ENCODE results near the gene KCNK17.

The KCNK17 gene, protein sequence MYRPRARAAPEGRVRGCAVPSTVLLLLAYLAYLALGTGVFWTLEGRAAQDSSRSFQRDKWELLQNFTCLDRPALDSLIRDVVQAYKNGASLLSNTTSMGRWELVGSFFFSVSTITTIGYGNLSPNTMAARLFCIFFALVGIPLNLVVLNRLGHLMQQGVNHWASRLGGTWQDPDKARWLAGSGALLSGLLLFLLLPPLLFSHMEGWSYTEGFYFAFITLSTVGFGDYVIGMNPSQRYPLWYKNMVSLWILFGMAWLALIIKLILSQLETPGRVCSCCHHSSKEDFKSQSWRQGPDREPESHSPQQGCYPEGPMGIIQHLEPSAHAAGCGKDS

DNA sequence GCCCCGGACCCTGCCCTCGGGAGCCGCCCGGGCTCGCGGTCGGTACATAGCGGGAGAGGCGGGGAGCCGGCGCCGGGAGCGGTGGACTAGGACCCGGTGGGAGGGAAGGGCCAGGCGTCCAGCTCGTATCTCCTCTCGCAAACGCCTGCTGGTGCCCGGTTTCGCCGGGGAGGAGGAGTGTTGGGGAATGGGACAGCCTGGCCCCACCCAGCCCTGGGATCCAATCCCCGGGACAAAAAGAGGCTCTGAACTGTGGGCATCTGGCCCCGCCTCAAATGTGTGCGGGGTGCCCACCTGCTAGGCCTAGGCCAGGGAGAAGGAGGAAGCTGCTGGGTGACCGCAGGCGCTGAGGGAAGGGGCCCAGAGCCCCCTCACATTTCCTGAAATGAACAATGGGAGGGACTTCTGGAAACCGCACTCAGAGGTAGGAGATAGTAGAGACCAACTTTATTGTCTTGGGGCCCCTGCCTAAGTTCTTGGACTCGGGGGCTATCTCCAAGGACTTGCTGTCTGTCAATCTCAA is at the start of gene KCNK17:
KCNK17 (minus strand) TSS at position 147 of the 523 bp plus-strand sequence; CDS start at position 48, 99 bp downstream.
- no peak for DNase-seq

DNA sequence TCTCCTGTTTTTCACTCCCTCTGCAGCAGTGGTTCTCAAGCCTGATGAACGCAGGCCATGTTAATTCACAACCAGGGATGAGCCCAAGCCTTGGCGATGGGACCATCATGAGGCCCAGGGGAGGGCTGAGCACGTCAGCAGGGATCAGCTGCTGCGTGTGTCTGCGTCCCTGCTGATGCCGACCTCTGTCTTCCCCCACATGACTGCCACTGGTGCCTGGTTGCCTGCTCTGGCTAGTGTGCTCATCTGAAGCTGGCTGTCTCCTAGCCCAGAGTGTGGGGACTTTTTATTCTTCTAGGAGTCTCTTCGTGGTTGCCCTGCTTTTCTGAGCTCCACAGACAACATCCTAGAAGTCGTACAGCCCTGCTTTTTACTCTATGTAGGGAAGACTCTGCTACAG is 49.1 kb upstream of the KCNK17 start:
- DNase-seq, result no peak

DNA sequence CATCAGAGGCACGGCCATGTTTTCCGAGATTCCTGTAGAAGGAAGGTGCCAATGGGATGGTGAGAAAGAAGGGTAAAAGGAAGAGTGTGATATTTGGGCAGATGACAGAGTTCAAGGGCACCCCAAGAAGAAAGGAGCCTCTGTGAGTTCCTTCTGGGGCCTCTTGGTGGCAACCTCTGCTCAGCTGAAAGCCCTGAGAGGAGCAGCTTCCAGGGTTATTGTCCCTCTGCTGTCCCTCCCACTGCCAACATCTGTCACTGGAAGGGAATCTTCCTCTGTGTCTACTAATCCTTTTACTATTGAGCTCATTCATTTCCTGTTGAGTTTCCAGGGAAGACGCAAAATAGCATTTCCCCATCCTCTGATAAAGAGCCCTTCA is 48.3 kb upstream of the KCNK17 start:
- no peak for DNase-seq

DNA sequence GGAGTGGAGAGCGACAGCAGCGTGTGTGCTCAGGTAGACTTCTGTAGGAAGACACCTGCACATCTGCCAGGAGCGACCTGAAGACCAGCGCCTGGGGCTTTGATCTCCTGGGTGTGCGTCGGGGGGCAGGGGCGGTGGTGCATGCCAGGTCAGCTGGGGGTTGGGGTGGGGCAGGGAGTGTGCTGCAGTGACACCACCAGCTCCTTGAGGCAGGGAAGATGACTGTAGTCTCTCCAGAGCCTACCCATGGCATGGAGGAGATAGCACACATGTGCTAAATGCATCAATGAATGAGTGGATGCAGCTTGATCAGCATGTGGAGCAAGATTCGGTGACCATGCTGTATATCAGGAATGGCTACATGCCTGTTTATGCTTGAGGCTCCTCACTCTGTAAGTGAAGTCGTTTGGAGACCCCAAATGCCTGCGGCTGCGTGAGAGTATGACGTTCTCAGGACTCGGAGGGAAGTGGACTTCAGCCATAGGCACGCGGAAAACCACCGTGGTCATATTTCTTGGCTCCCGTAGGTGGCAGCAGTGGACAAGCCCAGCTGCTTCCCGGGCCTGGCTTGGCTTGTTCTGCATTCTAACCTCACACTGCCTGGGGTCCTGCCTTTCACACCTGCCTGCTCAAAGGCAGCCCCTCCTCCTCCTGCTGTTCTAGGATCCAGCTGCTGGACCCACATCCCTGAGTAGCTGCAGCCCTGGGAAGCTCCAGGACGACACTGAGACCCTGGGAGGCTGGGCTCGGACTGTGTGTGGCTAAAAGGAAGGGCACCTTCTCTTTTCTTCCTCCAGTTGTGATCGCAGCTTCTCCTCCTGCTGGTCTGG is 47.7 kb upstream of the KCNK17 start:
- peak; percentile 37 for DNase-seq

DNA sequence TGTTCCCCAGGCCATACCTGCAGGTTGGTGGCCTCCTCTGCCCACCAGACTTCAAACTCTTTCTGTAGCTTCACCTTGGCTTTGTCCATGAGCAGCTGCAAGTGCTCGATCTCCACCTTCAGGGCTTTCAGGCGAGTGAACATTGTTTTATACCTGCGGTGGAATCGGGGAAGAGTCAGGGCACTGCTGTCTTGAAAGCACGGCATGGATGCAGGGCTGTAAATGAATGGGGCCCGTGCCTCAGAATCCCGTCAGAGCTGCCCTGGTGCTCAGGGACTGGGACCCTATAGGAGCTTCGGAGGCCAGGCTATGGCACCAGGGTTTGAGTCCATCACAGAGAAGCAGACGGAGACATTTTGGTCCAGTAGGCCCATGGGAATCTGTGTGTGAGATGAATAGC is 46.2 kb upstream of the KCNK17 start:
- no peak for DNase-seq

DNA sequence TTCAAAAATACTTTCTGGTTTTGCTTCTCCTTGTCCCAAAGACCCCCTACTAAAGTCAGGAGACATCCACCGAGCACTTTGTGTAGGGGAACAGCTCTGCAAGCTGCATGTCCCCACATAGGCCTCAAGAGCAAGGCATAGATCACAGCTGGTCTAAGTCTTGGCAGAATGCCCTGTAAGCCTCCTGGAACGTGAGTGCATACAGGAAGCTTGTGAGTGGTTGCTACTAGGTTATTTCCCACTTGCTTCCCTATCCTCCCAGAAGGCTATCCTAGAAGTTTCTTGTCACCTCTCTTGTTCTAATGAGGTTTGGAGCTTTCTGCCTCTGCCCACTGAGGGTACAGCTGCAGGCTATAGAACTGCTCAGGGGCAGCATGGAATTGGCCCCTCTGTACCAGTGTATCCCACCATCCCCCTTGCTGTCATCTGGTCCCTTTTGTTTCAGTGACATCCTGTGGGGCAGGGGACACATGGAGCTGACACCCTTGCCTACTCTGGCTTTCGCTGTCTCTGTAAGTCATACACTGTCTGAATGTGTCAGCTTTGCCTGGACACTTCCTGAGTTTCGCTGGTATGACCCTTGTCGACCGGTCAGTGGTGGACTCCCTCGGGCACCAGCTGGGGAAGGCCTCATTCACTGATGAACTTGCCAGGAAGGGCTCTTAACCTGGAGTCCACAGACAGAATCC is 43.9 kb upstream of the KCNK17 start:
- DNase-seq, result no peak

DNA sequence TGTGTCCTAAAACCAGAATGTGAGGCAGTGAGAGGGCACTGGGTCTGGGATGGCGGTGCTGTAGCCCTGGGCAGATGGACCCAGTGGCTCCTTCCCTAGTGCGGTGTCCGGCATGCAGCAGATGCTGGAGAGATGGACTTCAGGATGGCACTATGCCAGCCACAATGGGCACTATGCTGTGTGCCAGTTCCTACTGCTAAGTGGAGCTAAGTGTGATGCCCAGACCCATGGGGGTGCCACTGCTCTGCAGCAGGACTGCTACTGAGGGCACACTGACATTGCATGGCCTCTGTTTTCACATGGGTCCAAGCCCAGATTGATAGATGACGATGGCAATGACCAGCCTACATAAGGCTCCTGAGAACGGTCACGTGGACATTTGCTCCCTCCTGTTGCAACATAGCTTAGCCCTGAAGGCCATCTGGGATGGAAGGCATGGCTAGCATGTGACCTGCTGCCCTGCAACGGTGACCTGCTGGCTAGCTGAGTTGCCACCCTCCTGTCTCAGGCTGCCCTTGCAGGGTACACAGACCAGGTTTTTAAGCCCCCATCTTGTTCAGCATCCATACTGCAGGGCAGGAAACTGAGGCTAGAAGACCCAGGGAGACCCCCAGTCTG is 39.6 kb upstream of the KCNK17 start:
- no peak for DNase-seq

DNA sequence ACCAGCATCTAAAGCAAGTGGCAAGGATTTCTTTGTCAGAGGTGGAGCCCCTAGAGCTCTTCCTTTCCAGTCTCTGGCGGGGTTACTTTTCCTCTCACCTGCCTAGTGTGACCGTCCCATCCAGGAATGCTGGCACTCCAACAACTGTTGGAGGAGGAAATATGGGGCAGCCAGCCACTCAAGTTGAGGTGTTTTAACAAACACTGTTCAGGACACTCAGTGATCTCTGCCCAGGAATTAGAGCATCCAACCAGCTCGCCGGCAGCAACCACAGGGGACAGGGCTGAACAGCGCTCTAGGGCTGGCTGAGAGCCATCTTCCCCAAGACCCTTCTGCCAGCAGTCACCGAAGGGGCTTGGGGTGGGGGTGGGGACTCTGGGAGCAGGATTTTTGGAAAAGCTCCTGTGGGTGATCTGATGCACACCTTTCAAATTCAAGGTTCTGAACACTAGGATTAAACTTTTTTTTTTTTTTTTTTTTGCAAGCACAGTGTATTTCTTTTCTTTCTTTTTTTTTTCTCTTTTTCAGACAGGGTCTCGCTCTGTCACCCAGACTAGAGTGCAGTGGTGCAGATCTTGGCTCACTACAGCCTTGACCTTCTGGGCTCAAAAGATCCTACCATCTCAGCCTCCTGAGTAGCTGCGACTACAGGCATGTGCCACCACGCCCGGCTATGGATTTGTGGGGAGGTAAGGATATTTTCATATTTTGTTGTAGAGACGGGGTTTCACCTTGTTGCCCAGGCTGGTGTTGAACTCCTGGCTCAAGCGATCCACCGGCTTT is 36.7 kb upstream of the KCNK17 start:
- DNase-seq, result no peak

DNA sequence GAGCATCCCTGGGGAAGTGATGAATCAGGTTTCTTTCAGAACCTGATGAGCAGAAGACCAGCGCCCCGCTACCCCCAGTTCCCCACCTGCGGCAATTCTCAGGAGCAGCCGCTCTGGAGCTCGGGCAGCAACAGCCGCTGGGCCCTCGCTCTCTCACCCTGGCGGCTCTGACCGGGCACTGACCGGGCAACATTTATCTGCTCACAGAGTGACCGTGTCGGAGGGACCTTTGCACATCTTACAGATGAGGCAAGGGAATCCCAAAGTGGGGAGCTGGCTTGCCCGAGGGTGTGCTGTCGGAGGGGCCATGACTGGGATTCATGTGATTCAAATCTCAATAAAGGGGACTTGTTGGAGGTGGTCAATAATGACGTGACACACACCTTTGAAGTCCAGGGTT is 34.5 kb upstream of the KCNK17 start:
- no peak for DNase-seq

DNA sequence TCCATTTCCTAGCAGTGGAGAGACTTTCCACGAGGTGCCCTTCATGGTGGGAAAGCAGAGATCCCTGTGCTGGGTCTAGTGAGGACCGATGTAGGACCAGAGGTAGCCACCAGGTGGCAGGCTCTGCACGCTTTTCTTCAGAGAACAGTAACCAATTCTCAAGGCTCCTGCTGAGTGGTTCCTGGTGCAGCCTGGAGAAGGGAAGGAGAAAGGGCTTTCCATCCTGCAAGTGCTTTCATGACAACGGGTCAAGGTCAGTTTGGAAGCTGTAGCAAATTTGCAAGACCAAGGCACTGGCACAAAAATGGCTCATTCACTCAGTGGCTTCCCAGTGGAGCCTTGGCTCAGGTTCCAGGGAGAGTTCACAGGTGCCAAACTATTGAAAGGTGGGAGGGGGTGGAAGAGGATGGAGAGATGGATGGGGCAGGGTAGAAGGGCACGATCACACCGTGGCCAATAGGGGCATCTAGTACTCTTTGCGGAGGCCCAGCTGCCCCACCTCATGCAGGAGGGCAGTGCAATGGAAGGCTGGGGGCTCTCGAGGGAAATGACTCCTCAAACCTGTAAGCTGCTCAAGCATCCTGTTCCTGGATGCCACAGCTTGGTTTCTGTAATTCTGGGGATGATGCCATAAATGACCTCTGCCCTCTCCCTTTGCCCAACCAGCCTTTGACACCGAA is 33.8 kb upstream of the KCNK17 start:
- peak; percentile 36 for DNase-seq

DNA sequence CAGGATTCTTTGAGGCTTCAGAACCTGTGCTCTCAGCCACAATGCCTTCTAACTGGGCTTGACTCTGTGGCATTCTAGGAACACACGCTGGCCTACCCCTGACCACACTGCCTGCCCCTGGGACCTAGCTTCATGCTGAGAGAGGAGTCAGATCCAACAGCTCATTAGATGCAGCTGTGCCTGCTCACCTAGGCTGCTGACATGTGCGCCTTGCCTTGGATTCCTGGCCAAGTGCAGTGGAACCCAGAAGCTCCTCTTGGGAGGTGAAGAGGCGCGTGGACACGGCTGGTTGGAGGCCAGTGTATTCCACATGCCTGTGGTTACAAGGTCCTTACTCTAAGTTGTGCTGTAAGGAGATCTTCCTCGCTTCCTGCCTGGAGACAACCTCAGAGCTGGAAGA is 33.0 kb upstream of the KCNK17 start:
- DNase-seq, result no peak

DNA sequence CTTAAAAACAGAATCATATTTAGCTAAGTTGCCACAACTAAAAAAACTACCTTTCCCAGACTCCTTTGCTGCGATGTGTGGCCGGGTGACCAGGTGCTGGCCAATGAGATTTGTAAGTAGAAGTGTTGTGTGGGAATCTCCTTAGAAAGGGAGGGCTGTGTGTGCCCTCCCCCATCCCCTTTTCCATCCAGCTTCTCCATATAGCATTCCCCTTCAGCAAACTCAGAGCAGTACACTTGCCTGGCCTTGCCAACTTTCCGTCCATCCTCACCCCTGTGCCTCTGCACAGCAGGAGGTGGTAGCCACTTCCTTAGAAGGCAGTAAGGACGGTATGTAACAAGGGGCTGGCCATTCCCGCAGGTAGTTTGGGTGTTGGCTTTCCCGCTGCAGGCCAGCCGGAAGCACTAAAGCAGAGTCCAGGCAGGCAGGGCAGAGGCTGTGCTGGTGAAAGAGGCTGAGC is 30.6 kb upstream of the KCNK17 start:
- DNase-seq, result no peak

DNA sequence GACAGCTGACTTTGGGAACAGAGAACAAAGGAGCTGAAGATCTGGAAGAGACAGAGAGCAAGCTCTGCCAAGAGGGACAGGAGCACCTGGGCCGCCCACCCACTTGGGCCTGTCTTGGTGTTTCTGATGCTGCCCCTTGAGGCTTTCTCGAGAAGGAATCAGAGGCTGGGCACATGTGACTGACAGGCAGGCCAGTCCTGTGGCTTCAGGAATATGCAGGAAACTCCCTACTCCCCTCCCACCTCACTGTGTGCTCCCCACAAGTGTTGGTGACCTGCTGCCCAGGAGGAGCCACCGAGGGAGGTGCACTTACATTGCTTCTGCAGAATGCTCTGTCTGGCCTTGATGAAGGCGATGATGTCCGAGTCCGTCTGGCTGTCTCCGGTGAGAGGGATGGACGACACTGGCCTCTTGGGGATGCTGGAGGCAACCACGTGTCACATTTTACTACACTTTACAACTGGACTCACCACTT is 29.2 kb upstream of the KCNK17 start:
- no peak for DNase-seq

DNA sequence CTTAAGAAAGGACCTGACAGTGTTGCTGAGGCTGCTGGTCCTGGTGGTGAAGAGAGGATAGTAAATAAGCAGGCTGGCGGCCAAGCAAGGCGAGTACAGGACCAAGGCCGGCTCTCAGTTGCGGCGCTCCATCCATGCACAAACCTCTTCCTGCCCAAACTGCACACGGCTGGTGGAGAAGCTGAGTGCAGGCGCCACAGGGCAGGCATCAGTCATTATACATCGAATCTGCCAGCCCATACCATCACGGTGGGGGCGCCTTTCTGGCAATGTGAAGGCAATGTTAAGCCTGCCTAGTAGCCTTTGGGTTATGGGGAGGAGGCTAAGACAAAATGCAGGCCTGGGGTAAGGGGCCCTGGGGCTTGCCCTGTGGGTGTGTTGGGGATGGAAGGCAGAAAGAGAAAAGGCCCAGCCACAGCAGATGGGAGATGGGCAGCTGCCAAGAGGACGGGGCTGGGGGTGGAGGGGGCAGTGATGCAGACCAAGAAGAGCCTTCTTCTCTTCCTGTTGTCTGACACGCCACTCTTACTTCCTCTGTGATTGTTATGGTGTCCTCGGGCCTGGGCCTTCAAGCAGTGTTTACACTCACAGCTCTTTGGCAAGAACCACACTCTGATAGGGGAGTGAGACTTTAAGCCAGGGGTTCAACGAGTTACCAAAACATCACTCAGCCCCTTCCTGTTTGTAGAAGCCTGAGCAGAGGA is 28.6 kb upstream of the KCNK17 start:
- DNase-seq, result no peak

DNA sequence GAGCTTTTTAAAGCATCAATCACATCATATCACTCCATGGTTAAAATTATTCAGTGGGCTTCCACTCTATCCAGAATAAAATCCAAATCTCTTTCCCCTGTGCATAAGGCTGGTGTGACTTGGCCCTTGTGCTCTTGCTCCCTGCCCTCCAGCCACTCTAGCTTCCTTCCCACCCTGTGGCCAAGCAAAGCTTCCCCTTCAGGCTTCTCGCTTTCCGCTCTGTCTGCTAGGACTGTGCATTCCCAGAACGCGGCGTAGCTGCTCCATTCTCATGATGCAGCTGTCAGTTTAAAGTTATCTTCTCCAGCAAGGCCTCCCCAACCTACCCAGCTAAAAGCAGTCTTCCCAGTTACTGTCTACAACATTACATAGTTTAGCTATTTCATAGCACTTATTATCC is 27.7 kb upstream of the KCNK17 start:
- no peak for DNase-seq

DNA sequence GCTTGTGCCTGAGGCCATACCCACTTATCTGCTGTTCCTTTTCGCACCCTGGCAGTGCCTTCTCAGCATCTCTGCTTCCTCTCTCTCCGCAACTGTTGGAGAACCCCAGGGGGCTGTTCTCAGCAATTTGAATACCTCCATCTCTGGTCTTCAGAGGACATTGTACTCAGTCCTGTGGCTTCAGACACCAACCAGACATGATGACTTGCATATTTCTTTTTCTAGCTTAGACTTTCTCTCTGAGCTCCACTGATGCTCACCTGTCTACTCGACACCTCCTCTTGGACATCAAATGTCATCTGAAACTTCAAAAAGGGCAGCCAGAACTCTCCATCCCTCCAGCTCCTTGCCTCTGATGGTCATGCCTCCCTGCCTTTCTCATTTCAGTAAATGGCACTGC is 27.1 kb upstream of the KCNK17 start:
- no peak for DNase-seq

DNA sequence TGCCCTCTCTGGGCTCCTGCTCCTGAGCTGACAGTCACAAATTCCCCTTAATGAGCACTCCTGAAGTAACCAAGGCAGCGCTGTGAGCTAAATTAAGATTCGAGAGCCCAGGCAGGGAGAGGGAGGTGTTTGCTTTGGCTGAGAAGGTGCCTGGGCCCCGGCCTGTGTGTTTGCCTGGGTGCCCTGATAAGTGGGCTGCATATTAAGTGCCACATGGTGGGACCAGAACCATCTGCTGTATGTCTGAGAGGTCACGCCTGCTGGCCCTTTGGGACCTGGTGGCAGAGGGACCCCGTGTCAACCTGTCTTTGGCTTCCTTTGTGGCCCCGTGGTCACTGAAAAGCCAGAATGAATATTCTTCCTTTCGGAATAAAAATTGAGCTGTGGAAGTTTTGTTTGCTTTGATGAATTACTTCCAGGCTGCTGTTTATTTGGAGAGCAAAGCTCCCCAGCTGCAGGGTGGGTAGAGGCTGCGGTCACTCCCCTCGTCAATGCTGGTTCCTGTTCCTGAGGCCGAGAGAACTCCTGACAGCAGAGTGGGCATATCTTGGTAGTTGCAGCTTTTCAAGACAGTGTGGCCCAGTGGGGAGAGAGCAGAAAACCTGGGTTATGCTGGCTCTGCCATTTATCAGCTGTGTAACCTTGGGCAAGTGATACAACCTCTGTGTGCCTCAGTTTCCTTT is 25.8 kb upstream of the KCNK17 start:
- DNase-seq, result no peak

DNA sequence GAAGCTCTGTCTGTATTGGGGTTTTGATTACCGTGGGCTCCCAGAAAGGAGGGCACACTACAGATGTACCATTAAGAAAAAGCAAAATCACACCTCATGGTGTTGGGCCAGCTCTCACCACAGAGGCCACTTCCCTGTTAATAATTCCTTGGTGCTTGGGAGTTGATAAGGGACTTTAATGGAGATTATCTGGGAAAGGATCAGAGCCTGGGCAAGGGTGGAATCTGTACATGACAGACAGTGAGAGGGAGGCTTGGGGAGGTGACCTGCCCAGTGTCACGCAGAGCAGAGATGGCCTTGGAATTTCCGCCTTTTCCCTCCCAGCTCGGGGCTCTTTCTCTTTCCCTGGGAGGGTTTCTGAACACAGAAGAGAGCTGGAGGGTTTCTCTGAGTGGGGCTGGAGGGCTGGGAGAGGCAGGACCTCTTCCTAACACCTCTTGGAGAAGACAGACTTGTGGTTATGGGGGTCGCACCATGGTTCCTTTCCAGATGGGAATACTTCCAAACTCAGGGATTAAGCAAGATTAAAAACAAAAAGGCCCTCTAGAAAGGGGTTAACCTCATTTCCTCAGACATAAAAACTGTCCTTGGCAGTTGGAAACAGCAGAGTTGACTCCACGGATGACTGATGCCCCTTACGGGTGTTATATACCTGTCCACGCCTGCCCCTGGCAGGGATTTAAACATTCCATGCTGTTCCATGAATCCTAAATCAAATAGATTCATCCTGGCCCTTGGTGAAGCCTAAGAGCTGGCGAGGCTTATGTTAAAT is 25.1 kb upstream of the KCNK17 start:
- DNase-seq, result no peak

DNA sequence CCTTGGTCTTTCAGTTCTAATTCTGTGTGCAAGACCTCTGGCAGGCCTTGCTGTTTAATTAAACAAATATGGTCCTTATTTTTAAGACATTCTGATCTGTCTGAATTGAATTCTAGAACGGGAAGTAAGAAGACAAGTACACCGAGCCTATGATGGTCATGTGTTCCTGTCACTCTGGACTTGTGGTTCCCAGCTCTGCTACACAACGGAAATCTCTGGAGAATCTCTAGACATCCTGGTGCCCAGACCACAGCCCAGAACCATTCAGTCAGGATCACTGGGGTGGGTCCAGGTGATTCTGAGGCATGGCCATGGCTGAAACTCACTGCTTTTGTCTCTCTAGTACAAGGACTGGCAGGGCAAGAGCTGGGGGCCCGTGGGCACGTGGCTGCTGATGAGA is 24.2 kb upstream of the KCNK17 start:
- no peak for DNase-seq
